NB4 (cell line): Measurements from ENCODE around the gene TELO2.

Source experiments
- CTCF ChIP-seq: IDR thresholded peaks from one replicate; pipeline ENCODE4 v1.5.1; 2012; ENCODE audit warnings: low read depth, low read length
- MAX ChIP-seq: IDR thresholded peaks from 2 replicates; pipeline ENCODE4 v1.6.1; 2011; ENCODE audit warnings: low read depth, low read length
- MYC ChIP-seq: IDR thresholded peaks from 2 replicates; pipeline ENCODE4 v1.6.1; 2011; ENCODE audit warnings: low read depth, low read length
- POLR2A ChIP-seq: IDR thresholded peaks from 2 replicates; pipeline ENCODE4 v1.6.1; 2011; ENCODE audit warnings: mild to moderate bottlenecking; ENCODE audit not compliant: insufficient read length; ENCODE audit errors: extremely low read depth

- TF ChIP-seq MAX (no peak), CTCF (no peak), POLR2A (no peak), MYC (no peak)
Measured at GRCh38 chr16:1495211-1495888, 2.2 kb downstream of the TELO2 start.
